HepG2 (cell line): ENCODE results near the gene SBK2. TPM values are rescaled to one million over a fixed set of nuclear protein-coding genes. Genes with fewer than 3 reads are reported as not detected.

Experiments used
- FOXJ3 ChIP-seq: sonication (generic); formaldehyde crosslinking; IDR thresholded peaks from 2 replicates; pipeline ENCODE4 v1.4.0; 2020; ENCODE audit warnings: missing genetic modification reagents, mild to moderate bottlenecking, borderline replicate concordance
- GABPA ChIP-seq, 2 experiments: IDR thresholded peaks; 2 replicates each; pipeline ENCODE4 v1.6.1; 2011 to 2016; ENCODE audit warnings: low read depth in 2 of 2, low read length in 1 of 2, missing biosample characterization in 1 of 2, missing genetic modification characterization in 1 of 2
- GMEB1 ChIP-seq: sonication (generic); formaldehyde crosslinking; IDR thresholded peaks from 2 replicates; pipeline ENCODE4 v1.5.1; 2020; ENCODE audit warnings: missing genetic modification reagents, mild to moderate bottlenecking, borderline replicate concordance
- HMGXB4 ChIP-seq, 2 experiments: sonication (generic) in 1 of 2; formaldehyde crosslinking in 1 of 2; IDR thresholded peaks; 2 replicates each; pipeline versions ENCODE4 v1.4.0 to v1.6.1; 2018 to 2020; ENCODE audit warnings: missing genetic modification reagents in 2 of 2, borderline replicate concordance in 1 of 2, low read depth in 1 of 2, mild to moderate bottlenecking in 1 of 2, missing biosample characterization in 1 of 2
- HNF4G ChIP-seq, 2 experiments: sonication (generic) in 1 of 2; formaldehyde crosslinking in 1 of 2; IDR thresholded peaks; 2 replicates each; pipeline versions ENCODE4 v1.4.0 to v1.6.1; 2011 to 2020; ENCODE audit warnings: borderline replicate concordance in 2 of 2, low read depth in 2 of 2, mild to moderate bottlenecking in 2 of 2, low read length in 1 of 2, missing genetic modification reagents in 1 of 2, moderate library complexity in 1 of 2
- MAZ ChIP-seq, 2 experiments: sonication (generic) in 1 of 2; formaldehyde crosslinking in 1 of 2; IDR thresholded peaks; 2 replicates each; pipeline versions ENCODE4 v1.5.0 to v1.6.1; 2012 to 2020; ENCODE audit warnings: low read depth in 2 of 2, mild to moderate bottlenecking in 2 of 2, borderline replicate concordance in 1 of 2, improper control_type of control experiment in 1 of 2, low read length in 1 of 2, missing genetic modification reagents in 1 of 2, moderate library complexity in 1 of 2
- MTF2 ChIP-seq: sonication (generic); formaldehyde crosslinking; IDR thresholded peaks from 2 replicates; pipeline ENCODE4 v1.5.0; 2020; ENCODE audit warnings: missing genetic modification reagents, borderline replicate concordance
- RELA ChIP-seq: sonication (generic); formaldehyde crosslinking; IDR thresholded peaks from 2 replicates; pipeline ENCODE4 v1.4.0; 2020; ENCODE audit warnings: missing genetic modification reagents
- SNAI1 ChIP-seq: sonication (generic); formaldehyde crosslinking; IDR thresholded peaks from 2 replicates; pipeline ENCODE4 v1.5.0; 2020; ENCODE audit warnings: mild to moderate bottlenecking, missing genetic modification reagents, borderline replicate concordance
- TBX3 ChIP-seq: fragments of 450-650 bp; IDR thresholded peaks from 2 replicates; pipeline ENCODE4 v1.6.1; 2017; ENCODE audit warnings: antibody characterized with exemption, mild to moderate bottlenecking, inconsistent platforms, borderline replicate concordance
- ZHX1 ChIP-seq: sonication (generic); formaldehyde crosslinking; IDR thresholded peaks from 2 replicates; pipeline ENCODE4 v1.8.1; 2022; ENCODE audit warnings: low read depth, mild to moderate bottlenecking, missing genetic modification reagents
- ZNF232 ChIP-seq: sonication (generic); formaldehyde crosslinking; IDR thresholded peaks from 2 replicates; pipeline ENCODE4 v1.4.0; 2020; ENCODE audit warnings: missing genetic modification reagents, borderline replicate concordance
- ZNF382 ChIP-seq: sonication (generic); formaldehyde crosslinking; IDR thresholded peaks from 2 replicates; pipeline ENCODE4 v1.5.0; 2020; ENCODE audit warnings: missing genetic modification reagents, mild to moderate bottlenecking, borderline replicate concordance
- ZNF562 ChIP-seq: sonication (generic); formaldehyde crosslinking; IDR thresholded peaks from 2 replicates; pipeline ENCODE4 v1.8.0; 2022; ENCODE audit warnings: missing genetic modification reagents, borderline replicate concordance
- ZNF703 ChIP-seq: sonication (generic); formaldehyde crosslinking; IDR thresholded peaks from 2 replicates; pipeline ENCODE4 v1.5.1; 2020; ENCODE audit warnings: missing genetic modification reagents, mild to moderate bottlenecking, moderate library complexity, borderline replicate concordance
- ZNF777 ChIP-seq: sonication (generic); formaldehyde crosslinking; IDR thresholded peaks from 2 replicates; pipeline ENCODE4 v1.4.0; 2020; ENCODE audit warnings: missing genetic modification reagents
- ZNF788 ChIP-seq: sonication (generic); formaldehyde crosslinking; IDR thresholded peaks from 2 replicates; pipeline ENCODE4 v1.5.0; 2020; ENCODE audit warnings: mild to moderate bottlenecking, missing genetic modification reagents, borderline replicate concordance
- polyA plus RNA-seq, 8 experiments: library from polyadenylated mRNA; depleted of rRNA in 3 of 8; stranded (reverse) in 7 of 8; unstranded in 1 of 8; fragments of >200 nt; fragmentation: Illumina TruSeq in 4 of 8; extraction: Trizol in 4 of 8; gene quantifications; 2 replicates each; pipeline versions ENCODE4 v1.2.1 to v1.2.3, GENCODE V29; 2011 to 2016; ENCODE audit warnings: low read depth in 4 of 8, missing spikeins in 1 of 8, mixed read lengths in 1 of 8; ENCODE audit not compliant: insufficient read depth in 1 of 8
- total RNA-seq, 5 experiments: library from RNA; depleted of rRNA; stranded (reverse); fragments of >200 nt; fragmentation: Illumina TruSeq; extraction: Trizol; gene quantifications; 2 replicates each; pipeline ENCODE4 v1.2.3, GENCODE V29; 2016; ENCODE audit warnings: low read depth in 1 of 5
- TF ChIP-seq, protein P1 (sequence below): sonication (generic); formaldehyde crosslinking; IDR thresholded peaks from 2 replicates; pipeline ENCODE4 v1.4.0; 2020; ENCODE audit warnings: missing genetic modification reagents

The SBK2 gene
- total and polyA plus RNA-seq, 2 of the 13 experiments (the other 11 are each of a cell fraction or from before 2014, with no cell fraction given), result 0.24 TPM; not detected in 1

DNA sequence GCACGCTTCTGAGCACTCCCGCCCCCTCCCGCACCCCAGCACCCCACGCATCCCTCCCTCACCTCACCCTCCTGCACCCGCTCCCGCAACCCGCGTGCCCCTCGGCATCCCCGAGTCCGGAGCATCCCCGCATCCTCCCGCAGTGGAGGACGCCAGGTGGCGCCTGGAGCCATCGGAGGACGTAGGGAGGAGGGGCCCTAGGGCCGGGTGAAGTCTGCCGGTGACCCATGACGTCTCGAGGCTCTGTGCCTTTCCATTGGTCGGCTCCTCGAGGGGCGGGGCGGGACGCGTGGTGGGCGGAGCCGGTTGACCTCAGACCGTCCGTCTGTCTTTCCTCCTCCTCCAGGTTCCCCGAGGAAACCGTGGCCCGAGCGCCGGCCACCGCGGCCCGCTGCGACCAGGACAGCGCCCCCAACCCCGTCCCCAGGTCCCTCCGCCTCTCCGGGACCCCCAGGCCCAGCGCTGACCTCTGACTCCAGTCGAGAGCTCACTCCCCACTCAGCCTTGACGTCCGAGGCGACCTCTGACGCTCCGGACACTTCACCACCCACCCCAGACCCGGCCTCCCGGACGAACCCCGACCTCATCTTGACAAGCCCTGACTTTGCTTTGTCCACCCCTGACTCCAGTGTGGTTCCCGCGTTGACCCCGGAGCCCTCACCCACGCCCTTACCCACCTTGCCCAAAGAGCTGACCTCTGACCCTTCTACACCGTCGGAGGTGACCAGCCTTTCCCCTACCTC, 19.9 kb downstream of the SBK2 start (continued):
- TF ChIP-seq MAZ (IDR thresholded peaks at IDR 0.05; ENCODE audit: borderline replicate concordance, low read depth, low read length) (no peak; the same call in 1 of the 2 replicates), MAZ (CRISPR knock-in tag; IDR thresholded peaks at IDR 0.05; ENCODE audit: low read depth) (peak; percentile 83), RELA (no peak), ZNF232 (CRISPR knock-in tag) (no peak; the same call in 1 of the 2 replicates), ZNF562 (no peak), SNAI1 (CRISPR knock-in tag) (no peak), MTF2 (peak; percentile 95), TBX3 (no peak), HNF4G (IDR thresholded peaks at IDR 0.05; ENCODE audit: borderline replicate concordance, low read depth, low read length) (no peak), HNF4G (CRISPR knock-in tag; IDR thresholded peaks at IDR 0.05; ENCODE audit: borderline replicate concordance, low read depth) (no peak), FOXJ3 (no peak), ZNF788 (CRISPR knock-in tag) (no peak), GMEB1 (CRISPR knock-in tag) (no peak; the same call in 1 of the 2 replicates), ZNF703 (CRISPR knock-in tag) (no peak), ZNF382 (no peak), ZHX1 (no peak), HMGXB4 (CRISPR knock-in tag; IDR thresholded peaks at IDR 0.05; ENCODE audit: borderline replicate concordance in 1 of 2, low read depth in 1 of 2) (peak; percentile 78 to 85), GABPA (IDR thresholded peaks at IDR 0.05; ENCODE audit: low read depth, low read length) (no peak), GABPA (CRISPR knock-in tag; IDR thresholded peaks at IDR 0.05; ENCODE audit: low read depth) (peak; percentile 64), ZNF777 (peak; percentile 85)
- TF ChIP-seq, protein P1, sequence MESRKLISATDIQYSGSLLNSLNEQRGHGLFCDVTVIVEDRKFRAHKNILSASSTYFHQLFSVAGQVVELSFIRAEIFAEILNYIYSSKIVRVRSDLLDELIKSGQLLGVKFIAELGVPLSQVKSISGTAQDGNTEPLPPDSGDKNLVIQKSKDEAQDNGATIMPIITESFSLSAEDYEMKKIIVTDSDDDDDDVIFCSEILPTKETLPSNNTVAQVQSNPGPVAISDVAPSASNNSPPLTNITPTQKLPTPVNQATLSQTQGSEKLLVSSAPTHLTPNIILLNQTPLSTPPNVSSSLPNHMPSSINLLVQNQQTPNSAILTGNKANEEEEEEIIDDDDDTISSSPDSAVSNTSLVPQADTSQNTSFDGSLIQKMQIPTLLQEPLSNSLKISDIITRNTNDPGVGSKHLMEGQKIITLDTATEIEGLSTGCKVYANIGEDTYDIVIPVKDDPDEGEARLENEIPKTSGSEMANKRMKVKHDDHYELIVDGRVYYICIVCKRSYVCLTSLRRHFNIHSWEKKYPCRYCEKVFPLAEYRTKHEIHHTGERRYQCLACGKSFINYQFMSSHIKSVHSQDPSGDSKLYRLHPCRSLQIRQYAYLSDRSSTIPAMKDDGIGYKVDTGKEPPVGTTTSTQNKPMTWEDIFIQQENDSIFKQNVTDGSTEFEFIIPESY (CRISPR knock-in tag), result 0 out of 2 replicates have a peak, but pooled peaks have one; percentile 19
